ENCODE results near the gene IGDCC3. TPM values are rescaled to one million over a fixed set of nuclear protein-coding genes. Genes with fewer than 3 reads are reported as not detected.

IGDCC3 gene
- total RNA-seq, 4 donors from 2014 or later: 0.82 to 5.5 TPM; not detected in 2

DNA sequence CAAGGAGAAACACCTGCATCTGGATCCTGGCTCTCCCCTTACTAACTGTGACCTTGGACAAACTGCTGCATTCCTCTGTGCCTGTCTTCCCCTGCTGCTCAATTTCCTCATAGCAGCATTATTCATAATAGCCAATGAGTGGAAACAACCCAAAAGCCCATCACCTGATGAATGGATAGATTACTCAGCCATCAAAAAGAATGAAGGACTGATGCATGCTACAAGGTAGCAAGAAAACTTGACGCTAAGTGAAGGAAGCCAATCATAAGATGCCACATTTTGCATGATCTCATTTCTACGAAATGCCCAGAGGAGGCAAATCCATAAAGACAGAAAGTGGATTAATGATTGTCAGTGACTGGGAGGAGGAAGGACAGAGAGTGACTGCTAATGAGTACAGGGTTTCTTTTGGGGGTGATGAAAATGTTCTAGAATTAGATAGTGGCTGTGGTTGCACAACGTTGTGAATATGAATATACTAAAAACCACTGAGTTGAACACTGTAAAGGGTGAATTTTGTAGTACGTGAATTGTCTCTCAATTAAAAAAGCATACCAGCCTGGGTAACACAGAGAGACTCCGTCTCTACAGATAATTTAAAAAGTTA, 33.8 kb upstream of the IGDCC3 start:
- Histone ChIP-seq H3K27ac (no peak overlapping the region), H3K4me3 (no peak overlapping the region), H3K9me3 (no peaks in the 10 kb centered on the region), H3K27me3 (no peaks in the 10 kb centered on the region), H3K4me1 (no peaks in the 10 kb centered on the region), H3K36me3 (no peaks in the 10 kb centered on the region)
- DNase-seq: no peak
- intact Hi-C loops (cut with DNase I; ENCODE audit: low total_unique reads): no loop called here
- TF ChIP-seq, protein P1, sequence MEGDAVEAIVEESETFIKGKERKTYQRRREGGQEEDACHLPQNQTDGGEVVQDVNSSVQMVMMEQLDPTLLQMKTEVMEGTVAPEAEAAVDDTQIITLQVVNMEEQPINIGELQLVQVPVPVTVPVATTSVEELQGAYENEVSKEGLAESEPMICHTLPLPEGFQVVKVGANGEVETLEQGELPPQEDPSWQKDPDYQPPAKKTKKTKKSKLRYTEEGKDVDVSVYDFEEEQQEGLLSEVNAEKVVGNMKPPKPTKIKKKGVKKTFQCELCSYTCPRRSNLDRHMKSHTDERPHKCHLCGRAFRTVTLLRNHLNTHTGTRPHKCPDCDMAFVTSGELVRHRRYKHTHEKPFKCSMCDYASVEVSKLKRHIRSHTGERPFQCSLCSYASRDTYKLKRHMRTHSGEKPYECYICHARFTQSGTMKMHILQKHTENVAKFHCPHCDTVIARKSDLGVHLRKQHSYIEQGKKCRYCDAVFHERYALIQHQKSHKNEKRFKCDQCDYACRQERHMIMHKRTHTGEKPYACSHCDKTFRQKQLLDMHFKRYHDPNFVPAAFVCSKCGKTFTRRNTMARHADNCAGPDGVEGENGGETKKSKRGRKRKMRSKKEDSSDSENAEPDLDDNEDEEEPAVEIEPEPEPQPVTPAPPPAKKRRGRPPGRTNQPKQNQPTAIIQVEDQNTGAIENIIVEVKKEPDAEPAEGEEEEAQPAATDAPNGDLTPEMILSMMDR (IDR thresholded peaks at IDR 0.05): no peak
- no peak for TF ChIP-seq POLR2A (IDR thresholded peaks at IDR 0.05)

DNA sequence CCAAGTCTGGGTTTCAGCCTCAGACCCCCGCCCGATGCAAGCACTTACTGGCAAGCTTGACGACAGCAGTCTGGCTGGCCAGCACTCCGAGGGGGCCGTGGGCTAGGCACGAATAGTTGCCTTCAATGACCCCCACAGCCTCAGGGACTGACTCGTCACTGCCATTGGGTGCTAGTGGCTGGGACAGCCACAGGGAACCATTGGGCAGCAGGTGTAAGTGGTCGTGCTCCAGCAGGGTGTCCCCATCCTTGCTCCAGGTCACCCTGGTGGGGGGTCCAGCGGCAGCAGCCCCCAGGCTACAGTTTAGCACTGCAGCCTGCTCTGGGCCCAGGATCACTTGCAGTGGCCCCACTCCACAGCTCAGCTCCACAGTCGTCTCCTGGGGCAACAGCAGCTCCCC, 33.2 kb upstream of the IGDCC3 start:
- TF ChIP-seq, protein P1 (IDR thresholded peaks at IDR 0.05): no peak
- TF ChIP-seq POLR2A (IDR thresholded peaks at IDR 0.05): no peak
- Histone ChIP-seq H3K4me3 (no peak overlapping the region), H3K36me3 (no peaks in the 10 kb centered on the region), H3K4me1 (no peaks in the 10 kb centered on the region), H3K27me3 (no peaks in the 10 kb centered on the region), H3K9me3 (no peaks in the 10 kb centered on the region), H3K27ac (no peak overlapping the region)
- DNase-seq: no peak
- intact Hi-C loops (cut with DNase I; ENCODE audit: low total_unique reads): no loop called here

DNA sequence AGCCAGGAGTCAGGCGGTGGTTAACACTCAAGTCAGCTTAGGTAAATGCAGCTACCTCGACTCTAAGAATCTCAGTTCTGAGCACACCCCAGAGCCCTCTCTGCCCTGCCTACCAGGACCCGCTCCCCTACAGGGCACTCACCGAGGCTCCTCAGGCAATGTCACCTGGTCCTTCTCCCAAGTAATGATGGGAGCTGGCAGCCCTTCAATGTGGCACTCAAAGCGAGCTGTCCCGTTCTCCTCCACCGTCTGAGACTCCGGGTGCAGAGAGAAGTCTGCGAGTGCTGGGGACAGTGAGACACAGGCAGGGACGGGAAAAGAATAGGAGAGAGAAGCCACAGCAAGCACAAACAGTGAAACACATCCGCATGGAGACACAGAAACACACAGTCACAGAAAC, 32.2 kb upstream of the IGDCC3 start:
- no peaks in the 10 kb centered on the region for H3K27me3 ChIP-seq
- H3K4me1 ChIP-seq: no peaks in the 10 kb centered on the region
- H3K9me3 ChIP-seq: no peaks in the 10 kb centered on the region
- no peak overlapping the region for H3K4me3 ChIP-seq
- no peak overlapping the region for H3K27ac ChIP-seq
- intact Hi-C loops (cut with DNase I; ENCODE audit: low total_unique reads): no loop called here
- TF ChIP-seq, protein P1 (IDR thresholded peaks at IDR 0.05): no peak
- no peak for DNase-seq
- no peaks in the 10 kb centered on the region for H3K36me3 ChIP-seq

DNA sequence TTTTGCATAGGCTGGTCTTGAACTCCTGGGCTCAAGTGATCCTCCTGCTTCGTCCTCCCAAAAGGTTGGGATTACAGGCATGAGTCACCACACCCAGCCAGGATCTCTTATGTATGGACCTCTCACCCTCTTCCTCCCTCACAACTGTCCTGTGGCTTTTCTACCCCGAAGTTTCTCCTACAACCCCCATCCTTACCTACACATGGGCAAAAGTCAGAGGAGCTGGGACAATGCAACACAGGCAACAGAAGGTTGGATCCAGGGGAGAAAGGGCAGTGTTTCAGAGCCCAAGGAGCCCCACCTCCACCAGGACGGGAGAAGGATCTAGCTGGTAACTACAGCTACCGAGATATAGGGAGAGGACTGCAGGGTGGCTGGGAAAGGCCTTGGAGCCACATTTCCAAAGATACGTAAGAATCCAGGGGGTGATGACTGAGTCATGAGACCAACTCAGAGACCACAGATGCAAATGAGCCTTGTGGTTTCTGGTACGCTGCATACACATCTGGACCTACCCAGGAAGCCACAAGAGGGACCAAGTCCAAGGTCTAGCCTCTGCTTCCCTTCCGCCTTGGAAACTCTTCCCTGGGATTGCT, 31.3 kb upstream of the IGDCC3 start:
- no peak overlapping the region for H3K4me3 ChIP-seq
- DNase-seq: no peak
- H3K27me3 ChIP-seq: no peaks in the 10 kb centered on the region
- no peaks in the 10 kb centered on the region for H3K4me1 ChIP-seq
- H3K9me3 ChIP-seq: no peaks in the 10 kb centered on the region
- H3K36me3 ChIP-seq: no peaks in the 10 kb centered on the region
- intact Hi-C loops (cut with DNase I; ENCODE audit: low total_unique reads): no loop called here
- TF ChIP-seq, protein P1 (IDR thresholded peaks at IDR 0.05): no peak
- no peak for TF ChIP-seq POLR2A (IDR thresholded peaks at IDR 0.05)
- no peak overlapping the region for H3K27ac ChIP-seq

DNA sequence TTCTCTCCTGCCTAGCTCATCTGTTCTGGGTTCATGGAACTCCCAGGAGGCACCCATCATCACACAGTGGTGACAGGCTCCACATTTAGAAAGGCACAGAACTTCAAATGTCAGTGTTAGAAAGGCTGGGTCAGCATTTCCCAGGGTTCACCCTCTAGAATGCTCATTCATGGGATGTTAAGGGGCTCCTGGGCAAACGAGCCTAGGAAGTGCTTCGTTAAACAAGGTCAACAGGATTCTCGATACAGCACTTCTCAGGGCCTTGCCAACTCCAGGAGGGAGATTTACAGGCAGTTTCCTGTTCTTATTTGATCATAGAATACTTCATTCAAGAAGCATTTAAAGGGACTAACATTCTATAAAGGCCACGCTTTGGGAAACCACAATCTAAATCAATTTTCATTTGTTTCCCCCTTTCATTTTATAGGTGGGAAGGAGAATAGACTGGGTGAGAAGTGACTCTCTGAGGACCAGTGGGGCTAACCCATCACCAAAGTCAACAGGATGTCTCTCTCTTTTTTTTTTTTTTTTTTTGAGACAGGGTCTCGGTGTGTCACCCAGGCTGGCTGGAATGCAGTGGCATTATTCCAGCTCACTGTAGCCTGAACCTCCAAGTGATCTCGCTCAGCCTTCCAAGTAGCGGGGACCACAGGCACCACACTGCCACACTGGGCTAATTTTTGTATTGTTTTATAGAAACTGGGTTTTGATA, 30.7 kb upstream of the IGDCC3 start:
- Histone ChIP-seq H3K4me3 (no peak overlapping the region), H3K36me3 (no peaks in the 10 kb centered on the region), H3K27me3 (no peaks in the 10 kb centered on the region), H3K9me3 (no peaks in the 10 kb centered on the region), H3K27ac (no peak overlapping the region), H3K4me1 (no peaks in the 10 kb centered on the region)
- intact Hi-C loops (cut with DNase I; ENCODE audit: low total_unique reads): no loop called here
- no peak for DNase-seq
- no peak for TF ChIP-seq POLR2A (IDR thresholded peaks at IDR 0.05)
- TF ChIP-seq, protein P1 (IDR thresholded peaks at IDR 0.05): no peak

Data from uterus (tissue), 4 donors.